IMR-90 (cell line): ENCODE measurements around the gene ARL4A. TPM values are rescaled to one million over a fixed set of nuclear protein-coding genes. Genes with fewer than 3 reads are reported as not detected.

Experiments
- ATAC-seq: fragments of 200-7000 bp; cut with Tn5 transposase; 2 replicates; pipeline ENCODE4 v1.9.1; 2020; ENCODE audit warnings: low read depth, mild to moderate bottlenecking, moderate library complexity
- BruUV-seq: library from RNA; stranded (reverse); fragments of 400-500 nt; replicated peaks from 2 replicates; lab custom pipeline; 2021; lab: Mats Ljungman, UMichigan
- CTCF ChIA-PET: fragments of 300-600 bp; formaldehyde crosslinking; extraction: SDS; loops from one replicate; lab custom pipeline; 2021; ENCODE audit warnings: antibody characterized with exemption; lab: Yijun Ruan, JAX
- POLR2A ChIA-PET: fragments of 300-600 bp; sonication (Branson Sonifier 250); formaldehyde crosslinking; loops from one replicate; lab custom pipeline; 2022; ENCODE audit warnings: antibody characterized with exemption; ENCODE audit not compliant: unreplicated experiment; lab: Charles Lee
- DNase-seq: peaks from one replicate; pipeline ENCODE4 v3.0.0; 2013
- H2AFZ ChIP-seq: replicated peaks from 2 replicates; pipeline ENCODE3; 2013; ENCODE audit warnings: low read length, mild to moderate bottlenecking; ENCODE audit not compliant: poor library complexity
- H2AK5ac ChIP-seq: 2 replicates; pipeline ENCODE4 v1.6.1; 2013; ENCODE audit warnings: low read depth, low read length, inconsistent platforms
- H2AK9ac ChIP-seq: replicated peaks from 2 replicates; pipeline ENCODE3; 2013; ENCODE audit warnings: mild to moderate bottlenecking, low read depth, low read length, moderate library complexity; ENCODE audit not compliant: poor library complexity
- H2BK120ac ChIP-seq: 2 replicates; pipeline ENCODE4 v1.6.1; 2013; ENCODE audit warnings: low read depth, low read length, inconsistent platforms
- H2BK15ac ChIP-seq: 3 replicates; pipeline ENCODE4 v1.6.1; 2013; ENCODE audit warnings: low read depth, low read length, inconsistent platforms
- H2BK20ac ChIP-seq: 2 replicates; pipeline ENCODE4 v1.6.1; 2013; ENCODE audit warnings: low read depth, mild to moderate bottlenecking, inconsistent platforms, low read length, moderate library complexity
- H2BK5ac ChIP-seq: 2 replicates; pipeline ENCODE4 v1.6.1; 2013; ENCODE audit warnings: mild to moderate bottlenecking, low read depth, low read length, inconsistent platforms; ENCODE audit not compliant: poor library complexity, severe bottlenecking
- H3K14ac ChIP-seq: replicated peaks from 2 replicates; pipeline ENCODE4 v1.6.1; 2013; ENCODE audit warnings: low read depth, low read length, inconsistent platforms
- H3K18ac ChIP-seq: 2 replicates; pipeline ENCODE4 v1.6.1; 2013; ENCODE audit warnings: low read depth, low read length, control low read depth
- H3K23ac ChIP-seq: 2 replicates; pipeline ENCODE4 v1.6.1; 2013; ENCODE audit warnings: low read depth, low read length, inconsistent platforms
- H3K27ac ChIP-seq: 2 replicates; pipeline ENCODE4 v1.5.1; 2013; ENCODE audit warnings: mild to moderate bottlenecking, control low read depth, low read length; ENCODE audit not compliant: insufficient read depth
- H3K27me3 ChIP-seq: 2 replicates; pipeline ENCODE4 v1.6.1; 2013; ENCODE audit warnings: low read length; ENCODE audit not compliant: control insufficient read depth, insufficient read depth
- H3K36me3 ChIP-seq: 2 replicates; pipeline ENCODE4 v1.6.1; 2013; ENCODE audit warnings: low read length, mixed read lengths; ENCODE audit not compliant: control insufficient read depth, insufficient read depth
- H3K4ac ChIP-seq: 2 replicates; pipeline ENCODE4 v1.6.1; 2013; ENCODE audit warnings: low read depth, low read length, inconsistent platforms
- H3K4me1 ChIP-seq: 2 replicates; pipeline ENCODE4 v1.6.1; 2013; ENCODE audit warnings: low read length, mixed read lengths; ENCODE audit not compliant: control insufficient read depth, insufficient read depth
- H3K4me2 ChIP-seq: 2 replicates; pipeline ENCODE4 v1.6.1; 2013; ENCODE audit warnings: low read depth, mild to moderate bottlenecking, control low read depth, low read length, moderate library complexity
- H3K4me3 ChIP-seq: 2 replicates; pipeline ENCODE4 v1.5.1; 2013; ENCODE audit warnings: low read depth, mild to moderate bottlenecking, control low read depth, low read length, moderate library complexity; ENCODE audit not compliant: insufficient read depth
- H3K56ac ChIP-seq: 2 replicates; pipeline ENCODE4 v1.6.1; 2013; ENCODE audit warnings: low read length, inconsistent platforms; ENCODE audit not compliant: insufficient read depth; ENCODE audit errors: extremely low read depth
- H3K79me1 ChIP-seq, 2 experiments: 2 replicates each; pipeline ENCODE4 v1.6.1; 2013; ENCODE audit warnings: low read length in 2 of 2, inconsistent platforms in 1 of 2, low read depth in 1 of 2
- H3K9ac ChIP-seq: 2 replicates; pipeline ENCODE4 v1.6.1; 2013; ENCODE audit warnings: low read depth, low read length, control low read depth
- H3K9me1 ChIP-seq: 2 replicates; pipeline ENCODE4 v1.6.1; 2013; ENCODE audit warnings: low read length, inconsistent platforms; ENCODE audit not compliant: insufficient read depth
- H3K9me3 ChIP-seq: 2 replicates; pipeline ENCODE4 v1.6.1; 2013; ENCODE audit warnings: low read length; ENCODE audit not compliant: control insufficient read depth, insufficient read depth
- H4K20me1 ChIP-seq: 2 replicates; pipeline ENCODE4 v1.6.1; 2013; ENCODE audit warnings: low read length, inconsistent platforms; ENCODE audit not compliant: insufficient read depth
- H4K5ac ChIP-seq: 2 replicates; pipeline ENCODE4 v1.6.1; 2013; ENCODE audit warnings: mild to moderate bottlenecking, low read depth, low read length, control low read depth
- H4K8ac ChIP-seq, 2 experiments: 2 replicates each; pipeline ENCODE4 v1.6.1; 2013; ENCODE audit warnings: low read depth in 2 of 2, low read length in 2 of 2, control low read depth in 1 of 2, inconsistent platforms in 1 of 2
- H4K91ac ChIP-seq: 2 replicates; pipeline ENCODE4 v1.6.1; 2013; ENCODE audit warnings: low read depth, low read length, inconsistent platforms; ENCODE audit not compliant: insufficient read depth
- BHLHE40 ChIP-seq: fragments of 150-350 bp; IDR thresholded peaks from 2 replicates; pipeline ENCODE4 v1.6.1; 2016; ENCODE audit warnings: mild to moderate bottlenecking, low read depth, low read length
- CEBPB ChIP-seq: IDR thresholded peaks from 2 replicates; pipeline ENCODE4 v1.6.1; 2012; ENCODE audit warnings: low read depth, low read length, improper control_type of control experiment
- CHD1 ChIP-seq: IDR thresholded peaks from 2 replicates; pipeline ENCODE4 v1.6.1; 2012; ENCODE audit warnings: low read depth, low read length, improper control_type of control experiment
- FOS ChIP-seq: fragments of 150-350 bp; IDR thresholded peaks from 2 replicates; pipeline ENCODE4 v1.6.1; 2016; ENCODE audit warnings: low read depth, low read length
- MAFK ChIP-seq: IDR thresholded peaks from 2 replicates; pipeline ENCODE4 v1.6.1; 2012; ENCODE audit warnings: low read depth, low read length, improper control_type of control experiment
- MAZ ChIP-seq: IDR thresholded peaks from 2 replicates; pipeline ENCODE4 v1.6.1; 2012; ENCODE audit warnings: low read depth, mild to moderate bottlenecking, low read length, improper control_type of control experiment, moderate library complexity, borderline replicate concordance
- MXI1 ChIP-seq: IDR thresholded peaks from 2 replicates; pipeline ENCODE4 v1.6.1; 2012; ENCODE audit warnings: low read depth, mild to moderate bottlenecking, low read length, moderate library complexity, borderline replicate concordance
- NFE2L2 ChIP-seq: fragments of 150-350 bp; IDR thresholded peaks from 2 replicates; pipeline ENCODE4 v1.6.1; 2016; ENCODE audit warnings: low read depth, mild to moderate bottlenecking, low read length
- POLR2A ChIP-seq: IDR thresholded peaks from 2 replicates; pipeline ENCODE4 v1.6.1; 2012; ENCODE audit warnings: mild to moderate bottlenecking, low read depth, low read length
- RAD21 ChIP-seq: IDR thresholded peaks from 2 replicates; pipeline ENCODE4 v1.6.1; 2012; ENCODE audit warnings: low read length, improper control_type of control experiment
- RCOR1 ChIP-seq: IDR thresholded peaks from 2 replicates; pipeline ENCODE4 v1.6.1; 2012; ENCODE audit warnings: mild to moderate bottlenecking, low read length, improper control_type of control experiment; ENCODE audit not compliant: insufficient replicate concordance
- RFX5 ChIP-seq: IDR thresholded peaks from 2 replicates; pipeline ENCODE4 v1.8.0; 2012; ENCODE audit warnings: low read depth, mild to moderate bottlenecking, low read length, moderate library complexity
- SMC3 ChIP-seq: fragments of 150-350 bp; IDR thresholded peaks from 2 replicates; pipeline ENCODE4 v1.6.1; 2016; ENCODE audit warnings: low read depth, mild to moderate bottlenecking, antibody characterized with exemption, low read length, moderate library complexity
- WGBS, 2 experiments: methylation state at CpG; one replicate each; pipeline versions ENCODE4 v1.1.5 to v1.1.7; 2013; ENCODE audit warnings: missing lambda C conversion rate in 2 of 2; ENCODE audit not compliant: insufficient read length in 1 of 2; ENCODE audit errors: extremely low coverage in 2 of 2; 5-methylcytosine and 5-hydroxymethylcytosine counted together
- dilution Hi-C: fragments of 300-500 bp; cut with HindIII; formaldehyde crosslinking; loops from one replicate; pipeline ENCODE4 v1.14.3; 2018; ENCODE audit warnings: low sequenced_read_pairs; ENCODE audit not compliant: unreplicated experiment
- in situ Hi-C: fragments of 300-500 bp; cut with MboI; formaldehyde crosslinking; loops from 3 replicates; pipeline ENCODE4 v1.14.3; 2019; ENCODE audit warnings: low sequenced_read_pairs, inconsistent platforms, mixed read lengths
- intact Hi-C: fragments of 100-400 bp; cut with micrococcal nuclease; formaldehyde crosslinking; loops from 2 replicates; pipeline ENCODE4 v1.10.0; 2022
- polyA plus RNA-seq, 3 experiments: library from polyadenylated mRNA; depleted of rRNA; stranded (reverse); fragments of >200 nt; gene quantifications; 2 replicates each; pipeline ENCODE4 v1.2.3, GENCODE V29; 2012; ENCODE audit warnings: low replicate concordance in 1 of 3
- total RNA-seq: library from RNA; depleted of rRNA; stranded (reverse); fragments of >200 nt; gene quantifications from 2 replicates; pipeline ENCODE4 v1.2.3, GENCODE V29; 2012
- TF ChIP-seq, protein P1 (sequence below): fragments of 150-350 bp; IDR thresholded peaks from 2 replicates; pipeline ENCODE4 v1.6.1; 2016; ENCODE audit warnings: low read depth, mild to moderate bottlenecking, low read length, moderate library complexity, borderline replicate concordance
- TF ChIP-seq, protein P2 (sequence below): fragments of 150-350 bp; IDR thresholded peaks from 2 replicates; pipeline ENCODE4 v1.6.1; 2017; ENCODE audit warnings: mild to moderate bottlenecking, antibody characterized with exemption, low read length, low read depth
- TF ChIP-seq, protein P3 (sequence below): conservative IDR thresholded peaks from 2 replicates; pipeline ENCODE4 v1.5.1; 2012; ENCODE audit warnings: mild to moderate bottlenecking, low read depth, low read length, improper control_type of control experiment

The ARL4A gene
- total and polyA plus RNA-seq, 2 of the 4 experiments (the other 2 are of a cell fraction): 13.7 to 22.4 TPM

DNA sequence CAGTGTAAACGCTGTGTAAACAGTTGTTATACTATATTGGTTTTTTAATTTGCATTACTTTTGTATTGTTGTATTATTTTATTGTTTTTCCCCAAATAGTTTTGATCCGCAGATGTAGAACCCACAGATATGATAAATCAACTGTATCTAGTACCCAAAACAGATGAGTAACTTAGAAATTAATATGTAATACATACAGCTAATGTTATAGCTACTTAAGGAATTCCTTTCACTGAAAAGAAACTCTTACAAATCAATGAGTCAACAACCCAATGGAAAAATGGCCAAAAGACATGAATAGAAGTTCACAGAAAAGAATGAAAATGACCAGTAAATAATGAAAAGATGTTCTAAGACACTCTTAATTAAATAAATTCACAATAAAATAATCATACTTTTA is 32.3 kb upstream of the ARL4A start:
- H2AK5ac ChIP-seq: no peak overlapping the region
- intact Hi-C loops (no loop called here), in situ Hi-C loops (loop anchor here (25.0 kb wide), 1 partner anchor 1332 kb away; the partner anchor contains the start of gene ETV1), dilution Hi-C loops (no loop called here)
- no peak overlapping the region for H2BK15ac ChIP-seq
- H2BK20ac ChIP-seq: no peak overlapping the region
- CTCF ChIA-PET: interaction anchor here (0.6 kb wide), 1 partner anchor 1083 kb away, joined by 3 read pairs; no protein-coding TSS in a partner anchor
- ATAC-seq: no peak
- H3K9me3 ChIP-seq: no peaks in the 10 kb centered on the region
- H4K91ac ChIP-seq: no peak overlapping the region
- DNase-seq: peak; percentile 33
- H4K20me1 ChIP-seq: no peaks in the 10 kb centered on the region
- H3K27ac ChIP-seq: no peak overlapping the region
- no peaks in the 10 kb centered on the region for H3K36me3 ChIP-seq
- H3K79me1 ChIP-seq: no peaks in the 10 kb centered on the region
- no peak overlapping the region for H3K14ac ChIP-seq
- no peak overlapping the region for H3K18ac ChIP-seq
- H2BK120ac ChIP-seq: no peak overlapping the region
- no peak overlapping the region for H2BK5ac ChIP-seq
- no CpG with 5 or more reads among the region's 2 CpGs for WGBS, 2 experiments
- H3K23ac ChIP-seq: no peak overlapping the region
- H3K9ac ChIP-seq: no peak overlapping the region
- H2AK9ac ChIP-seq: no peak overlapping the region
- no TSS peak for BruUV-seq
- no peak overlapping the region for H3K56ac ChIP-seq
- H3K4me3 ChIP-seq: no peak overlapping the region
- H3K4ac ChIP-seq: no peak overlapping the region
- POLR2A ChIA-PET: no interaction called here
- H3K4me2 ChIP-seq: no peak overlapping the region
- H3K4me1 ChIP-seq: no peaks in the 10 kb centered on the region
- no peak overlapping the region for H4K8ac ChIP-seq
- no peak for TF ChIP-seq POLR2A
- no peak for TF ChIP-seq BHLHE40
- TF ChIP-seq CHD1: no peak
- no peak for TF ChIP-seq RAD21
- no peak for TF ChIP-seq MXI1
- no peak for TF ChIP-seq RCOR1
- TF ChIP-seq, protein P1, sequence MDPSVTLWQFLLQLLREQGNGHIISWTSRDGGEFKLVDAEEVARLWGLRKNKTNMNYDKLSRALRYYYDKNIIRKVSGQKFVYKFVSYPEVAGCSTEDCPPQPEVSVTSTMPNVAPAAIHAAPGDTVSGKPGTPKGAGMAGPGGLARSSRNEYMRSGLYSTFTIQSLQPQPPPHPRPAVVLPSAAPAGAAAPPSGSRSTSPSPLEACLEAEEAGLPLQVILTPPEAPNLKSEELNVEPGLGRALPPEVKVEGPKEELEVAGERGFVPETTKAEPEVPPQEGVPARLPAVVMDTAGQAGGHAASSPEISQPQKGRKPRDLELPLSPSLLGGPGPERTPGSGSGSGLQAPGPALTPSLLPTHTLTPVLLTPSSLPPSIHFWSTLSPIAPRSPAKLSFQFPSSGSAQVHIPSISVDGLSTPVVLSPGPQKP: no peak
- TF ChIP-seq MAZ: no peak
- TF ChIP-seq, protein P2, sequence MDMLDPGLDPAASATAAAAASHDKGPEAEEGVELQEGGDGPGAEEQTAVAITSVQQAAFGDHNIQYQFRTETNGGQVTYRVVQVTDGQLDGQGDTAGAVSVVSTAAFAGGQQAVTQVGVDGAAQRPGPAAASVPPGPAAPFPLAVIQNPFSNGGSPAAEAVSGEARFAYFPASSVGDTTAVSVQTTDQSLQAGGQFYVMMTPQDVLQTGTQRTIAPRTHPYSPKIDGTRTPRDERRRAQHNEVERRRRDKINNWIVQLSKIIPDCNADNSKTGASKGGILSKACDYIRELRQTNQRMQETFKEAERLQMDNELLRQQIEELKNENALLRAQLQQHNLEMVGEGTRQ: no peak
- no peak for TF ChIP-seq NFE2L2
- TF ChIP-seq SMC3: no peak
- TF ChIP-seq, protein P3, sequence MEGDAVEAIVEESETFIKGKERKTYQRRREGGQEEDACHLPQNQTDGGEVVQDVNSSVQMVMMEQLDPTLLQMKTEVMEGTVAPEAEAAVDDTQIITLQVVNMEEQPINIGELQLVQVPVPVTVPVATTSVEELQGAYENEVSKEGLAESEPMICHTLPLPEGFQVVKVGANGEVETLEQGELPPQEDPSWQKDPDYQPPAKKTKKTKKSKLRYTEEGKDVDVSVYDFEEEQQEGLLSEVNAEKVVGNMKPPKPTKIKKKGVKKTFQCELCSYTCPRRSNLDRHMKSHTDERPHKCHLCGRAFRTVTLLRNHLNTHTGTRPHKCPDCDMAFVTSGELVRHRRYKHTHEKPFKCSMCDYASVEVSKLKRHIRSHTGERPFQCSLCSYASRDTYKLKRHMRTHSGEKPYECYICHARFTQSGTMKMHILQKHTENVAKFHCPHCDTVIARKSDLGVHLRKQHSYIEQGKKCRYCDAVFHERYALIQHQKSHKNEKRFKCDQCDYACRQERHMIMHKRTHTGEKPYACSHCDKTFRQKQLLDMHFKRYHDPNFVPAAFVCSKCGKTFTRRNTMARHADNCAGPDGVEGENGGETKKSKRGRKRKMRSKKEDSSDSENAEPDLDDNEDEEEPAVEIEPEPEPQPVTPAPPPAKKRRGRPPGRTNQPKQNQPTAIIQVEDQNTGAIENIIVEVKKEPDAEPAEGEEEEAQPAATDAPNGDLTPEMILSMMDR: no peak
- TF ChIP-seq RFX5: no peak
- no peak for TF ChIP-seq CEBPB
- TF ChIP-seq FOS: no peak
- TF ChIP-seq MAFK: no peak
- no peaks in the 10 kb centered on the region for H3K9me1 ChIP-seq
- H2AFZ ChIP-seq: no peak overlapping the region
- no peaks in the 10 kb centered on the region for H3K27me3 ChIP-seq
- H4K5ac ChIP-seq: no peak overlapping the region
